ENCODE results near the gene CACNA1C. TPM values are rescaled to one million over a fixed set of nuclear protein-coding genes. Genes with fewer than 3 reads are reported as not detected.

The CACNA1C gene
- total RNA-seq, 2 donors from 2014 or later = 0.86 to 6.3 TPM

GRCh38 chr12:2541631-2542204 lies 488.9 kb downstream of the CACNA1C start:
- DNase-seq = no peak
- no peak overlapping the region for H3K4me3 Mint-ChIP-seq
- no peaks in the 10 kb centered on the region for H3K9me3 Mint-ChIP-seq
- Histone ChIP-seq H3K9ac (ENCODE audit: extremely low read depth, low read length, poor library complexity, severe bottlenecking) (no peak overlapping the region), H3K4me1 (ENCODE audit: control insufficient read depth, insufficient read depth, low read length) (peaks cover 8% of the 10 kb centered on the region), H3K9me3 (ENCODE audit: control insufficient read depth, low read length) (no peaks in the 10 kb centered on the region), H3K27me3 (ENCODE audit: control insufficient read depth, insufficient read depth, low read length, poor library complexity, severe bottlenecking) (peaks cover 8% of the 10 kb centered on the region), H3K27ac (ENCODE audit: low read depth, low read length) (no peak overlapping the region), H3K4me3 (ENCODE audit: low read length) (no peak overlapping the region), H3K36me3 (ENCODE audit: control insufficient read depth, insufficient read depth, low read length) (no peaks in the 10 kb centered on the region)
- no peak overlapping the region for H3K27ac Mint-ChIP-seq
- no peaks in the 10 kb centered on the region for H3K36me3 Mint-ChIP-seq (ENCODE audit: low read depth)
- 91 to 92% methylated on average over 5 to 13 of the region's 13 CpGs for WGBS, 2 experiments (ENCODE audit: insufficient coverage in 1 of 2, insufficient read length in 1 of 2)
- TF ChIP-seq CTCF (conservative IDR thresholded peaks at IDR 0.05) = no peak
- peaks cover 27% of the 10 kb centered on the region for H3K4me1 Mint-ChIP-seq
- H3K27me3 Mint-ChIP-seq (ENCODE audit: insufficient read depth) = peaks cover 20% of the 10 kb centered on the region

DNA sequence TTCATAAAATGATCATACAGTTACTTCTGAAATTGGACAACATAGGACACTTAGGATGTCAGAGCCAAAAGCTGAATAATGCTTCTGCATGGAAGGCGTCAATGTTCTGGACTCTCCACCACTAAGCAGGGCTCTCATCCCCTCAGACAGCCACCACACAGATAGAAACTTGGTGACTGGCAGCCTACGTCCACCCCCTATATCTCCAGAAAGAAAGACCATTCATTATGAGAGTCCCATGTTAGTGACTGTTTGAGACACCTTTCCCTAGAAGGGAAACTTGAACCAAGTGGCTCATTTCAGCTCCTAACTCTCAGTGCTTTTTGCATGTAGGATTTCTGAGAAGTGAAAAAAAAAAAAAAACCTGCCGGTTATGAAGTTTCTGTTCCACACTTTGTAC lies 491.0 kb downstream of the CACNA1C start:
- no peak for TF ChIP-seq CTCF (conservative IDR thresholded peaks at IDR 0.05)
- Histone ChIP-seq H3K9ac (ENCODE audit: extremely low read depth, low read length, poor library complexity, severe bottlenecking) (no peak overlapping the region), H3K4me3 (ENCODE audit: low read length) (no peak overlapping the region), H3K36me3 (ENCODE audit: control insufficient read depth, insufficient read depth, low read length) (no peaks in the 10 kb centered on the region), H3K9me3 (ENCODE audit: control insufficient read depth, low read length) (no peaks in the 10 kb centered on the region), H3K27ac (ENCODE audit: low read depth, low read length) (no peak overlapping the region), H3K4me1 (ENCODE audit: control insufficient read depth, insufficient read depth, low read length) (peaks cover 8% of the 10 kb centered on the region), H3K27me3 (ENCODE audit: control insufficient read depth, insufficient read depth, low read length, poor library complexity, severe bottlenecking) (peaks cover 8% of the 10 kb centered on the region)
- H3K4me3 Mint-ChIP-seq = no peak overlapping the region
- 84 to 88% methylated on average over 2 to 3 of the region's 3 CpGs for WGBS, 2 experiments (ENCODE audit: insufficient coverage in 1 of 2, insufficient read length in 1 of 2)
- peaks cover 27% of the 10 kb centered on the region for H3K4me1 Mint-ChIP-seq
- no peaks in the 10 kb centered on the region for H3K9me3 Mint-ChIP-seq
- no peak for DNase-seq
- H3K36me3 Mint-ChIP-seq (ENCODE audit: low read depth) = no peaks in the 10 kb centered on the region
- peaks cover 20% of the 10 kb centered on the region for H3K27me3 Mint-ChIP-seq (ENCODE audit: insufficient read depth)
- no peak overlapping the region for H3K27ac Mint-ChIP-seq

- Mint-ChIP-seq H3K4me3 (no peak overlapping the region), H3K27me3 (ENCODE audit: insufficient read depth) (peaks cover 20% of the 10 kb centered on the region), H3K4me1 (peaks cover 27% of the 10 kb centered on the region), H3K9me3 (no peaks in the 10 kb centered on the region), H3K27ac (no peak overlapping the region), H3K36me3 (ENCODE audit: low read depth) (no peaks in the 10 kb centered on the region)
- H3K9ac ChIP-seq (ENCODE audit: extremely low read depth, low read length, poor library complexity, severe bottlenecking) = no peak overlapping the region
- H3K36me3 ChIP-seq (ENCODE audit: control insufficient read depth, insufficient read depth, low read length) = no peaks in the 10 kb centered on the region
- no peak overlapping the region for H3K4me3 ChIP-seq (ENCODE audit: low read length)
- peaks cover 8% of the 10 kb centered on the region for H3K4me1 ChIP-seq (ENCODE audit: control insufficient read depth, insufficient read depth, low read length)
- H3K27me3 ChIP-seq (ENCODE audit: control insufficient read depth, insufficient read depth, low read length, poor library complexity, severe bottlenecking) = peaks cover 8% of the 10 kb centered on the region
- no peaks in the 10 kb centered on the region for H3K9me3 ChIP-seq (ENCODE audit: control insufficient read depth, low read length)
- no peak for TF ChIP-seq CTCF (conservative IDR thresholded peaks at IDR 0.05)
- no peak overlapping the region for H3K27ac ChIP-seq (ENCODE audit: low read depth, low read length)
- DNase-seq = no peak
Observed at GRCh38 chr12:2544230-2544629, 491.4 kb downstream of the CACNA1C start.

Data from endodermal cell (in vitro differentiated cells).